ENCODE results near the gene ZNHIT2. TPM values are rescaled to one million over a fixed set of nuclear protein-coding genes. Genes with fewer than 3 reads are reported as not detected.

The ZNHIT2 gene
- total and polyA plus RNA-seq, 2 of the 13 experiments (the other 11 are each of a cell fraction or from before 2014, with no cell fraction given) = 1.1 to 6.5 TPM

DNA sequence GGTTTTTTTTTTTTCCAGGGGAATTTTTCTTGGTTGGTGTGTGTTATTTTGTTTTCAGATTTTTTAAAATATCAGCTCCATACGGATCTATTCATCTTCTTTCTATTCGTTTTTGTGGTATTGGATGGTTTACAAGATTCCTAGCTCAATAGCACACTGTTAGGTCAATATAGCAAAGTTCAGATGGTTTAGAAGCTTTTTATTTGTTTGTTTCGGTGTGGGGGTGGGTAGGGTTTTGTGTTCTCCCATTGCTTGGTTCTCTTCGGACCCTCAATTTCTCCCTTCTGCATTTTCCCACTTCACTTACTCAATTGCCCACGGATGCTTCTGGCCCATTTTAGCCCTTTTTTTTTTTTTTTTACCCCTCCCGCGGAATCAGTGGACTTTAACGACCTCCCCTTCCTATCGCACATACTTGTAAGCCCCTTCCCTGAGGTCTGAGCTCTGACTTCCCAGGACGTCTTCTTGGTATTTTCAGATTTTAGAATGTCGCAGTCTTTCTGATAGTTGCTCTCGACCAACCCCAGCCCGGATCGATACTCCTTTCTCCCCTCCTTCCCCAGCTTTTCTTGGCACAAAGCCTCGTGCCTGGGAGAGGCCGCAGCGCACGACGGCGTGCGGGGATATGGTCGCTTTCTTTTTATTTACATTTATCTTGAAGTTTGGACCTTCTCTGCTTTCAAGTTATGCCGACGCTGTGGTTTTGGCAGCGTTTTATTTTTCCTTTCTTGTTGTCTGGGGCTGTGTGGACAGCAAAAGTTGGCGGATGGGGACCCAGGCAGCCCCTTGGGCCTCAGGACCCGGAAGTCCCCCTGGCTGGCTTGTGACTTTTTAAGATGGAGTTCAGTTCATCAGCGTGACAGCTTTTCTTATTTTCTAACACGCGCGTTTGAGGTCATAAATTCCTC, 48.2 kb upstream of the ZNHIT2 start (continued):
- TF ChIP-seq, protein P1, sequence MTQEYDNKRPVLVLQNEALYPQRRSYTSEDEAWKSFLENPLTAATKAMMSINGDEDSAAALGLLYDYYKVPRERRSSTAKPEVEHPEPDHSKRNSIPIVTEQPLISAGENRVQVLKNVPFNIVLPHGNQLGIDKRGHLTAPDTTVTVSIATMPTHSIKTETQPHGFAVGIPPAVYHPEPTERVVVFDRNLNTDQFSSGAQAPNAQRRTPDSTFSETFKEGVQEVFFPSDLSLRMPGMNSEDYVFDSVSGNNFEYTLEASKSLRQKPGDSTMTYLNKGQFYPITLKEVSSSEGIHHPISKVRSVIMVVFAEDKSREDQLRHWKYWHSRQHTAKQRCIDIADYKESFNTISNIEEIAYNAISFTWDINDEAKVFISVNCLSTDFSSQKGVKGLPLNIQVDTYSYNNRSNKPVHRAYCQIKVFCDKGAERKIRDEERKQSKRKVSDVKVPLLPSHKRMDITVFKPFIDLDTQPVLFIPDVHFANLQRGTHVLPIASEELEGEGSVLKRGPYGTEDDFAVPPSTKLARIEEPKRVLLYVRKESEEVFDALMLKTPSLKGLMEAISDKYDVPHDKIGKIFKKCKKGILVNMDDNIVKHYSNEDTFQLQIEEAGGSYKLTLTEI (CRISPR knock-in tag; conservative IDR thresholded peaks at IDR 0.05) = no peak
- no peak for TF ChIP-seq PHF20 (CRISPR knock-in tag; IDR thresholded peaks at IDR 0.05)
- no peak for TF ChIP-seq ZSCAN29 (CRISPR knock-in tag; conservative IDR thresholded peaks at IDR 0.05)
- TF ChIP-seq CENPX (CRISPR knock-in tag; IDR thresholded peaks at IDR 0.05) = no peak
- TF ChIP-seq NKX3-1 (CRISPR knock-in tag; IDR thresholded peaks at IDR 0.05) = no peak
- no peak for TF ChIP-seq ZNF225 (CRISPR knock-in tag; IDR thresholded peaks at IDR 0.05)
- TF ChIP-seq KDM1A (CRISPR knock-in tag; IDR thresholded peaks at IDR 0.05) = no peak
- TF ChIP-seq ADNP (CRISPR knock-in tag; IDR thresholded peaks at IDR 0.05) = no peak
- peak; percentile 76 for TF ChIP-seq KDM6A (CRISPR knock-in tag; IDR thresholded peaks at IDR 0.05; ENCODE audit: low read depth)
- TF ChIP-seq HDAC2 (CRISPR knock-in tag; IDR thresholded peaks at IDR 0.05) = peak; percentile 78
- no peak for TF ChIP-seq NCOA1 (CRISPR knock-in tag; IDR thresholded peaks at IDR 0.05)
- peak; percentile 78 for TF ChIP-seq ZNF331 (CRISPR knock-in tag; IDR thresholded peaks at IDR 0.05)
- TF ChIP-seq ATF7 (IDR thresholded peaks at IDR 0.05) = no peak
- TF ChIP-seq ATF7 (CRISPR knock-in tag; IDR thresholded peaks at IDR 0.05) = no peak
- TF ChIP-seq RBAK (CRISPR knock-in tag; IDR thresholded peaks at IDR 0.05) = no peak
- no peak for TF ChIP-seq CEBPG (CRISPR knock-in tag; IDR thresholded peaks at IDR 0.05)
- no peak for TF ChIP-seq ZNF780A (CRISPR knock-in tag; IDR thresholded peaks at IDR 0.05)
- TF ChIP-seq ZNF550 (CRISPR knock-in tag; IDR thresholded peaks at IDR 0.05; ENCODE audit: borderline replicate concordance) = no peak
- no peak for TF ChIP-seq TP53 (CRISPR knock-in tag; conservative IDR thresholded peaks at IDR 0.05)
- TF ChIP-seq ZNF30 (CRISPR knock-in tag; IDR thresholded peaks at IDR 0.05) = no peak
- TF ChIP-seq, protein P2, sequence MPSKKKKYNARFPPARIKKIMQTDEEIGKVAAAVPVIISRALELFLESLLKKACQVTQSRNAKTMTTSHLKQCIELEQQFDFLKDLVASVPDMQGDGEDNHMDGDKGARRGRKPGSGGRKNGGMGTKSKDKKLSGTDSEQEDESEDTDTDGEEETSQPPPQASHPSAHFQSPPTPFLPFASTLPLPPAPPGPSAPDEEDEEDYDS (CRISPR knock-in tag; IDR thresholded peaks at IDR 0.05) = 0 out of 2 replicates have a peak, but pooled peaks have one; percentile 44
- TF ChIP-seq HNF4A (CRISPR knock-in tag; IDR thresholded peaks at IDR 0.05) = peak; percentile 87
- no peak for TF ChIP-seq ZNF543 (CRISPR knock-in tag; IDR thresholded peaks at IDR 0.05)
- TF ChIP-seq MTF1 (CRISPR knock-in tag; IDR thresholded peaks at IDR 0.05) = no peak
- TF ChIP-seq, protein P3, sequence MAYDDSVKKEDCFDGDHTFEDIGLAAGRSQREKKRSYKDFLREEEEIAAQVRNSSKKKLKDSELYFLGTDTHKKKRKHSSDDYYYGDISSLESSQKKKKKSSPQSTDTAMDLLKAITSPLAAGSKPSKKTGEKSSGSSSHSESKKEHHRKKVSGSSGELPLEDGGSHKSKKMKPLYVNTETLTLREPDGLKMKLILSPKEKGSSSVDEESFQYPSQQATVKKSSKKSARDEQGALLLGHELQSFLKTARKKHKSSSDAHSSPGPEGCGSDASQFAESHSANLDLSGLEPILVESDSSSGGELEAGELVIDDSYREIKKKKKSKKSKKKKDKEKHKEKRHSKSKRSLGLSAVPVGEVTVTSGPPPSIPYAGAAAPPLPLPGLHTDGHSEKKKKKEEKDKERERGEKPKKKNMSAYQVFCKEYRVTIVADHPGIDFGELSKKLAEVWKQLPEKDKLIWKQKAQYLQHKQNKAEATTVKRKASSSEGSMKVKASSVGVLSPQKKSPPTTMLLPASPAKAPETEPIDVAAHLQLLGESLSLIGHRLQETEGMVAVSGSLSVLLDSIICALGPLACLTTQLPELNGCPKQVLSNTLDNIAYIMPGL (CRISPR knock-in tag; IDR thresholded peaks at IDR 0.05; ENCODE audit: borderline replicate concordance in 1 of 2, low read depth in 1 of 2) = peak in 1 of 2 experiments; percentile 52; a peak in 1 of 4 replicates
- TF ChIP-seq, protein P4, sequence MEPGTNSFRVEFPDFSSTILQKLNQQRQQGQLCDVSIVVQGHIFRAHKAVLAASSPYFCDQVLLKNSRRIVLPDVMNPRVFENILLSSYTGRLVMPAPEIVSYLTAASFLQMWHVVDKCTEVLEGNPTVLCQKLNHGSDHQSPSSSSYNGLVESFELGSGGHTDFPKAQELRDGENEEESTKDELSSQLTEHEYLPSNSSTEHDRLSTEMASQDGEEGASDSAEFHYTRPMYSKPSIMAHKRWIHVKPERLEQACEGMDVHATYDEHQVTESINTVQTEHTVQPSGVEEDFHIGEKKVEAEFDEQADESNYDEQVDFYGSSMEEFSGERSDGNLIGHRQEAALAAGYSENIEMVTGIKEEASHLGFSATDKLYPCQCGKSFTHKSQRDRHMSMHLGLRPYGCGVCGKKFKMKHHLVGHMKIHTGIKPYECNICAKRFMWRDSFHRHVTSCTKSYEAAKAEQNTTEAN (CRISPR knock-in tag; conservative IDR thresholded peaks at IDR 0.05) = 0 out of 2 replicates have a peak, but pooled peaks have one; percentile 33
- TF ChIP-seq SUZ12 (IDR thresholded peaks at IDR 0.05; ENCODE audit: low read depth, low read length) = no peak
- no peak for TF ChIP-seq ZFP1 (CRISPR knock-in tag; IDR thresholded peaks at IDR 0.05)
